Measurements from ENCODE around the gene NUDT13.
A peak's percentile ranks its signal among the peaks of the same experiment; 100 is the strongest.

The NUDT13 gene

GRCh38 chr10:73167783-73168464 is 57.7 kb downstream of the NUDT13 start, which contains the start of the genes ECD and FAM149B1:
Gene ECD (minus strand): TSS chr10:73168008. CDS start chr10:73163937, 4,071 bp downstream.
Gene FAM149B1 (plus strand): TSS chr10:73168119. CDS start chr10:73168340, 221 bp downstream.
- DNase-seq = peak; percentile 77

GRCh38 chr10:73168465-73168803 is 58.2 kb downstream of the NUDT13 start:
- DNase-seq = no peak

GRCh38 chr10:73169320-73169719 is 59.1 kb downstream of the NUDT13 start:
- no peak for DNase-seq

GRCh38 chr10:73172867-73173266 is 62.6 kb downstream of the NUDT13 start:
- no peak for DNase-seq

- no peak for DNase-seq
Observed at GRCh38 chr10:73174148-73174925, 64.1 kb downstream of the NUDT13 start.
